Gastroesophageal sphincter (tissue), 3 donors: ENCODE data around the gene ST3GAL2.

Source experiments
- EP300 ChIP-seq: sonication (generic); formaldehyde crosslinking; IDR thresholded peaks from one replicate; pipeline ENCODE4 v1.6.1; 2017; ENCODE audit warnings: antibody characterized with exemption, mild to moderate bottlenecking
- POLR2A ChIP-seq, 2 donors: fragments of 450-650 bp; IDR thresholded peaks; one replicate each; pipeline ENCODE4 v1.6.1; 2017; ENCODE audit warnings: antibody characterized with exemption in 2 of 2, mild to moderate bottlenecking in 2 of 2, moderate library complexity in 1 of 2
- POLR2AphosphoS5 ChIP-seq: sonication (generic); formaldehyde crosslinking; IDR thresholded peaks from one replicate; pipeline ENCODE4 v1.6.1; 2017; ENCODE audit warnings: antibody characterized with exemption
- TF ChIP-seq, protein P1 (sequence below), 4 experiments: fragments of 200-600 bp in 2 of 4; fragments of 450-650 bp in 2 of 4; sonication (generic) in 1 of 4; IDR thresholded peaks; one replicate each; pipeline ENCODE4 v1.5.1; 2017 to 2019; ENCODE audit warnings: antibody characterized with exemption in 4 of 4, mild to moderate bottlenecking in 2 of 4, moderate library complexity in 2 of 4

DNA sequence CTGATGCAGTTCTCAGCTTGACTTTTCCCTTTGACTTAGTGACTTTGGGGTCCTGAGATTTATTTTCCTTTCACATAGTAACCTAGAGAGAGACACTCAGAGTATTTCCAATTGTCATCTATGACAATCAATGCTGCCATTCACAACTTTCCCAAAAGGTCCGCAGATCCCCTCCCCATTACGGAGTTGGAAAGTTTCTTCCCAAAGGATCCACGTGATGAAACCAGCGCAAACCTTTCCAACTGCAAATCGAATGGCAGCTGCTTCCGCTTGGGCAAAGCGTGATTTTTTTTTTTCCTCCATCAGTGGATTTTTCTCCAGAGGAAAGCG, 15.0 kb upstream of the ST3GAL2 start:
- TF ChIP-seq POLR2AphosphoS5 = no peak
- TF ChIP-seq, protein P1, sequence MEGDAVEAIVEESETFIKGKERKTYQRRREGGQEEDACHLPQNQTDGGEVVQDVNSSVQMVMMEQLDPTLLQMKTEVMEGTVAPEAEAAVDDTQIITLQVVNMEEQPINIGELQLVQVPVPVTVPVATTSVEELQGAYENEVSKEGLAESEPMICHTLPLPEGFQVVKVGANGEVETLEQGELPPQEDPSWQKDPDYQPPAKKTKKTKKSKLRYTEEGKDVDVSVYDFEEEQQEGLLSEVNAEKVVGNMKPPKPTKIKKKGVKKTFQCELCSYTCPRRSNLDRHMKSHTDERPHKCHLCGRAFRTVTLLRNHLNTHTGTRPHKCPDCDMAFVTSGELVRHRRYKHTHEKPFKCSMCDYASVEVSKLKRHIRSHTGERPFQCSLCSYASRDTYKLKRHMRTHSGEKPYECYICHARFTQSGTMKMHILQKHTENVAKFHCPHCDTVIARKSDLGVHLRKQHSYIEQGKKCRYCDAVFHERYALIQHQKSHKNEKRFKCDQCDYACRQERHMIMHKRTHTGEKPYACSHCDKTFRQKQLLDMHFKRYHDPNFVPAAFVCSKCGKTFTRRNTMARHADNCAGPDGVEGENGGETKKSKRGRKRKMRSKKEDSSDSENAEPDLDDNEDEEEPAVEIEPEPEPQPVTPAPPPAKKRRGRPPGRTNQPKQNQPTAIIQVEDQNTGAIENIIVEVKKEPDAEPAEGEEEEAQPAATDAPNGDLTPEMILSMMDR (IDR thresholded peaks at IDR 0.05) = no peak
- no peak for TF ChIP-seq POLR2A (IDR thresholded peaks at IDR 0.05)
- TF ChIP-seq EP300 = no peak
